SKM-1 treated with dmso at 0.1 percent for 144 hours (cell line): ENCODE data around the gene PLS3.

Source experiments
- DNase-seq: peaks from one replicate; lab custom pipeline; 2025; ENCODE audit not compliant: unreplicated experiment; lab: John Stamatoyannopoulos, UW

The PLS3 gene

DNA sequence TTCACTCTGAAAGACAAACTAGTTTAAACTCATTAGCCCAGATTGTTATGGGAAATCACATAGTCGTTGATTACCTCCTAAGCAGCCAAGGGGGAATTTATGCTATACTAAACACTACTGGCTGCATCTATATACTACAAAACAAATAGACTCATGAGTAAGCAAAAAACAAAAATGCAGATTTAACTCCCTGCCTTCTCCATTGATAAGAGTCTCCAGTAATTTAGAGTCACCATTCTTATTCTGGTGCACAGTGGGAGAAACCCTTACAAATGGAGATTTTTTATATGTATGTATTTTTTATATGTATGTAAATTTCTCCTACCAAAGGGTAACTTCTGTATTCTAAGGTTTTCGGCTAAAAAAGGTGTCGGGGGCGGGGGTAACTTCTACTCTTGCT is 126.6 kb downstream of the PLS3 start:
- DNase-seq = no peak

DNA sequence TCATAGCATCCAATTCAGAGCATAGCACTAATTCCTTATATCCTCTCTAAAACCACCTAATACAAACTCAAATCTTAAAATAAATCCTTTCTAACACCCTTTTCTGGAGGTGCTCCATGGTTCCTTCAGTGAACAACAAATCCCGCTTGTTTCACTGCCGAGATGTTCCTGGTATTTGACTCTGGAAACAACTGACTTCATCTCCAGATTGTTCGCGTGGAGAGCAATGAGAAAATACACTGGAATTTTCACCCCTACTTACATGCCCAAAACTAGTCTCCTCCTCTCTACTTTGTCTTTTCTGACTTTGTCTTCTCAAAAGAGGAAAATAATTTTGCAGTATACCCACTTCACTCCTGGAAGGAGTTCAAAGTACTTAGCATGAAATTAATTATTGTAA is 129.0 kb downstream of the PLS3 start:
- no peak for DNase-seq

GRCh38 chrX:115690511-115691216 is 129.7 kb downstream of the PLS3 start:
- no peak for DNase-seq

DNA sequence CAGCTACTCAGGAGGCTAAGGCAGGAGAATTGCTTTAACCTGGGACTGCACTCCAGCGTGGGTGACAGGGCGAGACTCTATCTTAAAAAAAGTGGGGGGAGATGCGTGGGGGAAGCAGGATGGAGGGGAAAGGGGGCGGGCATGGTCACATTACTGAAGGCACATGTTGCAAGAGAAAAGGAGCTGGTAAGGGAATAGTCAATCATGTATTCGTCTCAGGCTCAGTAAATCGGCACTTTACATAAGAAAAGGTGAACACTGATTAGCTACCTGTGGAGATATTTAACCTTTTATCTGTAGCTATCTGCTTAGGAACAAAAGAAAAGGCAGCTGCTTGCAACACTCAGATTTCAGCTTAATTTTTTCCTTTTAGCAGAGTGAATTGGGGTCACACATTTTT is 132.5 kb downstream of the PLS3 start:
- DNase-seq = no peak

- no peak for DNase-seq
Measured at GRCh38 chrX:115694028-115694427, 133.1 kb downstream of the PLS3 start.

GRCh38 chrX:115696039-115696438 is 135.1 kb downstream of the PLS3 start:
- DNase-seq = no peak

DNA sequence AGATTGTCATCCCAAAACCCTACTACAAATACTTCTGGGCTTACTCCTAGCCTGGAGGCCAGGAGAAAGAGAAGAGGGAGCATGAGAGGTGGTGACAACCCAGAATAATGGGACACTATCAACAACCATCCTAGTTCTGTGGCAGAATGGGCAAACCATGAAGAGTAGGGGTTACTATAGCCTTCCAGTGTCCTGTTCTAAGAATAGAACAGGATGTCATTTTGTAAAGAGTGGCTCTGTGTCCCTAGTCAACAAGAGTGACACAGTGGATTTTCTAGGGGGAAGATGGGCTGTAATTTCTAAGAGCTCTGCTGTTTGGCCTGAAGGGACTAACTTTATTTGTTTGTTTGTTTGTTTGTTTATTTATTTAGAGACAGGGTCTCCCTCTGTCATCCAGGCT is 136.0 kb downstream of the PLS3 start:
- no peak for DNase-seq

DNA sequence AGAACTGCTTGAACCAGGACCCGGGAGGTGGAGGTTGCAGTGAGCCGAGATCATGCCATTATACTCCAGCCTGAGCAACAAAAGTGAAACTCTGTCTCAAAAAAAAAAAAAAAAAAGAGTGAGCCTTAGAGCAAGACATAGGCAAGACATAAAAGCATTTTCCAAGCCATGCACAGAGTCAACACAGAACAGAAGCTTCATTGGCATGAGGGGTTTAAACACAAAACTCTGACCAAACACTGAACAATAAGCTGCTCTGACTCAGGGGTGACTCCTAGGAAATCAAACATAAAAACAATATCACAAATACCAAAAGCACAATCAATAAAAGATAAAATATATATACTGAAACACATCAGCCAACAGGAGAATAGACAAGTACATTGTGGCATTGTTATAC is 136.8 kb downstream of the PLS3 start:
- DNase-seq = no peak
